Heart left ventricle (tissue), 16 donors: ENCODE results near the gene ATP6AP2. TPM values are rescaled to one million over a fixed set of nuclear protein-coding genes. Genes with fewer than 3 reads are reported as not detected.
"Not testable (repeated sequence)": the region's sequence is repeated elsewhere in the genome, so short reads cannot be mapped to it uniquely, and the experiment has no call there.

Source experiments
- ATAC-seq, 4 donors: fragments of 200-7000 bp; cut with Tn5 transposase; one replicate each; pipeline ENCODE4 v1.9.1; 2020 to 2022; ENCODE audit warnings: moderate library complexity in 4 of 4, mild to moderate bottlenecking in 3 of 4, moderate number of reproducible peaks in 1 of 4
- DNase-seq, 5 donors: peaks; one replicate each; pipeline ENCODE4 v3.0.0-alpha.2; 2020
- H3K27ac ChIP-seq, 12 donors: fragments of 200-600 bp; sonication (generic) in 4 of 12; one replicate each; pipeline versions ENCODE4 v1.5.0 to v1.8.0; 2016 to 2022; ENCODE audit warnings: mild to moderate bottlenecking in 2 of 12
- H3K27me3 ChIP-seq, 9 donors: fragments of 200-600 bp; sonication (generic) in 2 of 9; one replicate each; pipeline versions ENCODE4 v1.5.1 to v1.8.0; 2016 to 2022; ENCODE audit warnings: mild to moderate bottlenecking in 3 of 9
- H3K36me3 ChIP-seq, 9 donors: fragments of 200-600 bp; sonication (generic) in 2 of 9; one replicate each; pipeline versions ENCODE4 v1.5.0 to v1.8.0; 2018 to 2022; ENCODE audit warnings: mild to moderate bottlenecking in 2 of 9
- H3K4me1 ChIP-seq, 12 donors: fragments of 200-600 bp; sonication (generic) in 4 of 12; one replicate each; pipeline versions ENCODE4 v1.5.0 to v1.8.0; 2016 to 2022; ENCODE audit warnings: mild to moderate bottlenecking in 3 of 12
- H3K4me3 ChIP-seq, 12 donors: fragments of 200-600 bp; sonication (generic) in 4 of 12; one replicate each; pipeline versions ENCODE4 v1.5.0 to v1.8.0; 2017 to 2022; ENCODE audit warnings: mild to moderate bottlenecking in 9 of 12, moderate library complexity in 4 of 12
- H3K9me3 ChIP-seq, 12 donors: fragments of 200-600 bp; sonication (generic) in 4 of 12; one replicate each; pipeline versions ENCODE4 v1.5.0 to v1.8.0; 2016 to 2022; ENCODE audit warnings: mild to moderate bottlenecking in 1 of 12
- CTCF ChIP-seq, 12 donors: fragments of 200-600 bp; sonication (generic) in 4 of 12; IDR thresholded peaks; one replicate each; pipeline versions ENCODE4 v1.5.0 to v1.8.0; 2018 to 2022; ENCODE audit warnings: antibody characterized with exemption in 12 of 12, mild to moderate bottlenecking in 5 of 12
- POLR2A ChIP-seq, 2 donors: fragments of 450-650 bp; IDR thresholded peaks; one replicate each; pipeline ENCODE4 v1.6.1; 2017; ENCODE audit warnings: antibody characterized with exemption in 2 of 2, mild to moderate bottlenecking in 2 of 2, moderate library complexity in 2 of 2
- WGBS, 4 donors: extraction: QIAGEN DNeasy Blood & Tissue Kit in 2 of 4; methylation state at CpG; one replicate each; pipeline versions ENCODE4 v1.1.5 to v1.1.7; 2013 to 2018; 5-methylcytosine and 5-hydroxymethylcytosine counted together
- intact Hi-C, 10 donors: fragments of 100-400 bp; cut with DNase I; formaldehyde crosslinking; loops; one replicate each; pipeline versions ENCODE4 v1.11.1 to v1.14.2; 2022
- polyA plus RNA-seq, 2 donors: library from polyadenylated mRNA; stranded (reverse); fragments of 200-250 nt; gene quantifications; one replicate each; pipeline ENCODE4 v1.2.3, GENCODE V29; 2013
- total RNA-seq, 9 donors: library from RNA; depleted of rRNA in 2 of 9; stranded (reverse); fragments of >200 nt in 2 of 9; fragmentation: NEBNext Ultra II Directional in 3 of 9; extraction: Animal tissue kit (Norgen Biotek cat#: 25700) in 3 of 9; gene quantifications; one replicate each; pipeline versions ENCODE4 v1.1.0 to v1.2.4, GENCODE V29; 2016 to 2023
- donor health status: ischemic (EF 13 %, LVEDD 7.1; RV severe dilation, severe dysfunction).
- donor health status: healthy with polysubstance abuse.
- donor health status: DM: no; HTN: yes; CAD: no.
- donor health status: DM: no; HTN: no; CAD: no.
- donor health status: ischemic (EF 25% LVEDD 6.9; RV normal size, moderate dysfunction).
- donor health status: ischemic (EF 25% LVEDD 5.7; RV mildly dilated, moderate dysfunction).
- donor health status: healthy.
- donor health status: DM: yes; HTN: yes; CAD: no.
- donor health status: ischemic (EF 35%, LVEDD 5.7; RV mildly dilated, moderate dysfunction).
- donor health status: nonischemic (EF 11% LVEDD 7.7; RV severe dilation, severe dysfunction).
- donor health status: DM: yes; HTN: yes; CAD: no.
- donor health status: PGD.
- donor health status: ischemic (EF 29% LVEDD 5.4; RV normal size, mild dysfunction).
- donor health status: nonischemic (EF 23%, LVEDD 6.1; RV moderate dilation, normal function).

Gene ATP6AP2
- total and polyA plus RNA-seq, 11 donors = 28.5 to 93.6 (median 51.0) TPM

GRCh38 chrX:40564447-40564846 lies 16.3 kb upstream of the ATP6AP2 start:
- H3K9me3 ChIP-seq = no peaks in the 10 kb centered on the region
- TF ChIP-seq CTCF (IDR thresholded peaks at IDR 0.05) (no peak), POLR2A (IDR thresholded peaks at IDR 0.05) (no peak)
- intact Hi-C loops = no loop called here
- peaks cover 0 to 92% (median 0%) of the 10 kb centered on the region in 9 donors for H3K27me3 ChIP-seq
- H3K36me3 ChIP-seq = no peaks in the 10 kb centered on the region
- WGBS, 4 donors = 82 to 90% (median 85%) methylated on average over 4 of the region's 4 CpGs
- no peak overlapping the region for H3K27ac ChIP-seq
- H3K4me3 ChIP-seq = no peak overlapping the region
- ATAC-seq (no peak), DNase-seq (no peak)
- H3K4me1 ChIP-seq = no peaks in the 10 kb centered on the region

GRCh38 chrX:40570346-40571093 lies 10.2 kb upstream of the ATP6AP2 start:
- H3K27me3 ChIP-seq = peaks cover 0 to 68% (median 0%) of the 10 kb centered on the region in 9 donors
- H3K4me1 ChIP-seq = peaks cover 0 to 5% (median 0%) of the 10 kb centered on the region in 12 donors
- H3K9me3 ChIP-seq = no peaks in the 10 kb centered on the region
- DNase-seq (no peak), ATAC-seq (peak in 1 of 4 donors; percentile 31)
- intact Hi-C loops = no loop called here
- peak overlapping the region in 1 of 12 donors; percentile 61 for H3K27ac ChIP-seq
- TF ChIP-seq CTCF (IDR thresholded peaks at IDR 0.05) (no peak), POLR2A (IDR thresholded peaks at IDR 0.05) (no peak)
- 61 to 71% (median 70%) methylated on average over 10 of the region's 10 CpGs for WGBS, 4 donors
- no peaks in the 10 kb centered on the region for H3K36me3 ChIP-seq
- peak overlapping the region in 2 of 12 donors; percentile 13 to 27 for H3K4me3 ChIP-seq

GRCh38 chrX:40571164-40571563 lies 9.6 kb upstream of the ATP6AP2 start:
- WGBS, 4 donors = 60 to 76% (median 72%) methylated on average over 5 of the region's 5 CpGs
- not testable (repeated sequence) for H3K9me3 ChIP-seq, ATAC-seq

GRCh38 chrX:40571600-40571999 lies 9.2 kb upstream of the ATP6AP2 start:
- H3K36me3 ChIP-seq = no peaks in the 10 kb centered on the region
- no peaks in the 10 kb centered on the region for H3K9me3 ChIP-seq
- intact Hi-C loops = no loop called here
- H3K4me3 ChIP-seq = no peak overlapping the region
- ATAC-seq (no peak), DNase-seq (no peak)
- H3K27ac ChIP-seq = no peak overlapping the region
- 35 to 46% (median 42%) methylated on average over 3 of the region's 3 CpGs for WGBS, 4 donors
- peaks cover 0 to 5% (median 0%) of the 10 kb centered on the region in 12 donors for H3K4me1 ChIP-seq
- TF ChIP-seq POLR2A (IDR thresholded peaks at IDR 0.05) (no peak), CTCF (IDR thresholded peaks at IDR 0.05) (no peak)
- peaks cover 0 to 58% (median 0%) of the 10 kb centered on the region in 9 donors for H3K27me3 ChIP-seq

More at GRCh38 chrX:40571164-40571563, 9.6 kb upstream of the ATP6AP2 start:
- H3K27ac ChIP-seq = peak overlapping the region in 1 of 12 donors; percentile 61
- H3K4me1 ChIP-seq, DNase-seq, intact Hi-C loops, H3K36me3 ChIP-seq: not testable (repeated sequence)
- peak overlapping the region in 2 of 12 donors; percentile 13 to 27 for H3K4me3 ChIP-seq
- peaks cover 0 to 62% (median 0%) of the 10 kb centered on the region in 9 donors for H3K27me3 ChIP-seq
